Gastrocnemius medialis (tissue), 4 donors: ENCODE results near the gene MAEA.

Experiments used
- CTCF ChIP-seq, 5 experiments: fragments of 450-650 bp in 3 of 5; fragments of 200-600 bp in 2 of 5; sonication (generic) in 2 of 5; IDR thresholded peaks in 4 of 5; conservative IDR thresholded peaks in 1 of 5; 1 replicate in 4 of 5; 2 replicates in 1 of 5; pipeline ENCODE4 v1.5.1; 2016 to 2019; ENCODE audit warnings: antibody characterized with exemption in 5 of 5, mild to moderate bottlenecking in 3 of 5, moderate library complexity in 3 of 5
- POLR2A ChIP-seq, 2 donors: fragments of 450-650 bp; IDR thresholded peaks; one replicate each; pipeline ENCODE4 v1.6.1; 2017; ENCODE audit warnings: antibody characterized with exemption in 2 of 2, mild to moderate bottlenecking in 2 of 2, moderate library complexity in 2 of 2

GRCh38 chr4:1358421-1359143, 68.9 kb downstream of the MAEA start:
- TF ChIP-seq POLR2A (IDR thresholded peaks at IDR 0.05): no peak
- TF ChIP-seq CTCF (IDR thresholded peaks at IDR 0.05 in 4 of 5, conservative IDR thresholded peaks at IDR 0.05 in 1 of 5): no peak
